ENCODE data around the gene TOM1L2. TPM values are rescaled to one million over a fixed set of nuclear protein-coding genes. Genes with fewer than 3 reads are reported as not detected.

TOM1L2 gene
- total and polyA plus RNA-seq, 2 of the 4 experiments (the other 2 are of a cell fraction) = 34.4 to 51.7 TPM

- Histone ChIP-seq H3K9me3 (ENCODE audit: control insufficient read depth, insufficient read depth, low read length) (no peaks in the 10 kb centered on the region), H3K14ac (replicated peaks; ENCODE audit: low read depth, low read length) (no peak overlapping the region), H2BK20ac (ENCODE audit: low read depth, low read length) (no peak overlapping the region), H3K4me1 (ENCODE audit: control insufficient read depth, insufficient read depth, low read length) (peaks cover 37% of the 10 kb centered on the region), H3K79me1 (ENCODE audit: low read depth in 1 of 2, low read length in 2 of 2) (peaks cover 38 to 94% of the 10 kb centered on the region in 2 experiments), H2AFZ (replicated peaks; ENCODE audit: low read length, poor library complexity) (no peak overlapping the region), H3K18ac (ENCODE audit: low read depth, low read length) (no peak overlapping the region), H4K8ac (ENCODE audit: low read depth in 2 of 2, low read length in 2 of 2) (no peak overlapping the region), H3K9ac (ENCODE audit: low read depth, low read length) (no peak overlapping the region), H2BK15ac (ENCODE audit: low read depth, low read length) (no peak overlapping the region), H3K9me1 (ENCODE audit: insufficient read depth, low read length) (peaks cover 32% of the 10 kb centered on the region), H4K91ac (ENCODE audit: insufficient read depth, low read depth, low read length) (no peak overlapping the region), H4K5ac (ENCODE audit: low read depth, low read length) (no peak overlapping the region), H4K20me1 (ENCODE audit: insufficient read depth, low read length) (peaks cover 84% of the 10 kb centered on the region), H3K4me3 (ENCODE audit: insufficient read depth, low read depth, low read length) (no peak overlapping the region), H2AK5ac (ENCODE audit: low read depth, low read length) (no peak overlapping the region), H3K23ac (ENCODE audit: low read depth, low read length) (no peak overlapping the region), H3K56ac (ENCODE audit: extremely low read depth, insufficient read depth, low read length) (no peak overlapping the region), H3K4ac (ENCODE audit: low read depth, low read length) (no peak overlapping the region), H3K27ac (ENCODE audit: insufficient read depth, low read length) (no peak overlapping the region), H2AK9ac (replicated peaks; ENCODE audit: low read depth, low read length, poor library complexity) (no peak overlapping the region), H3K27me3 (ENCODE audit: control insufficient read depth, insufficient read depth, low read length) (no peaks in the 10 kb centered on the region), H2BK120ac (ENCODE audit: low read depth, low read length) (no peak overlapping the region), H3K36me3 (ENCODE audit: control insufficient read depth, insufficient read depth, low read length) (peaks cover 12% of the 10 kb centered on the region; the same call in 1 of the 2 replicates), H3K4me2 (ENCODE audit: low read depth, low read length) (no peak overlapping the region), H2BK5ac (ENCODE audit: low read depth, low read length, poor library complexity, severe bottlenecking) (no peak overlapping the region)
- intact Hi-C loops (cut with micrococcal nuclease) = no loop called here
- in situ Hi-C loops (cut with MboI; ENCODE audit: low sequenced_read_pairs) = no loop called here
- ChIA-PET CTCF (no interaction called here), POLR2A (ENCODE audit: unreplicated experiment) (no interaction called here)
- no TSS peak for BruUV-seq (replicated peaks)
- dilution Hi-C loops (cut with HindIII; ENCODE audit: low sequenced_read_pairs, unreplicated experiment) = no loop called here
- DNase-seq (no peak), ATAC-seq (ENCODE audit: low read depth) (no peak)
- 92% methylated on average over 9 of the region's 16 CpGs; no CpG with 5 or more reads in 1 of the 2 experiments for WGBS, 2 experiments (ENCODE audit: extremely low coverage in 2 of 2, insufficient read length in 1 of 2)
- no peak for TF ChIP-seq CHD1 (IDR thresholded peaks at IDR 0.05; ENCODE audit: low read depth, low read length)
- no peak for TF ChIP-seq MXI1 (IDR thresholded peaks at IDR 0.05; ENCODE audit: borderline replicate concordance, low read depth, low read length)
- TF ChIP-seq, protein P1, sequence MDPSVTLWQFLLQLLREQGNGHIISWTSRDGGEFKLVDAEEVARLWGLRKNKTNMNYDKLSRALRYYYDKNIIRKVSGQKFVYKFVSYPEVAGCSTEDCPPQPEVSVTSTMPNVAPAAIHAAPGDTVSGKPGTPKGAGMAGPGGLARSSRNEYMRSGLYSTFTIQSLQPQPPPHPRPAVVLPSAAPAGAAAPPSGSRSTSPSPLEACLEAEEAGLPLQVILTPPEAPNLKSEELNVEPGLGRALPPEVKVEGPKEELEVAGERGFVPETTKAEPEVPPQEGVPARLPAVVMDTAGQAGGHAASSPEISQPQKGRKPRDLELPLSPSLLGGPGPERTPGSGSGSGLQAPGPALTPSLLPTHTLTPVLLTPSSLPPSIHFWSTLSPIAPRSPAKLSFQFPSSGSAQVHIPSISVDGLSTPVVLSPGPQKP (IDR thresholded peaks at IDR 0.05; ENCODE audit: borderline replicate concordance, low read depth, low read length) = no peak
- TF ChIP-seq, protein P2, sequence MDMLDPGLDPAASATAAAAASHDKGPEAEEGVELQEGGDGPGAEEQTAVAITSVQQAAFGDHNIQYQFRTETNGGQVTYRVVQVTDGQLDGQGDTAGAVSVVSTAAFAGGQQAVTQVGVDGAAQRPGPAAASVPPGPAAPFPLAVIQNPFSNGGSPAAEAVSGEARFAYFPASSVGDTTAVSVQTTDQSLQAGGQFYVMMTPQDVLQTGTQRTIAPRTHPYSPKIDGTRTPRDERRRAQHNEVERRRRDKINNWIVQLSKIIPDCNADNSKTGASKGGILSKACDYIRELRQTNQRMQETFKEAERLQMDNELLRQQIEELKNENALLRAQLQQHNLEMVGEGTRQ (IDR thresholded peaks at IDR 0.05; ENCODE audit: low read depth, low read length) = no peak
- TF ChIP-seq MAFK (IDR thresholded peaks at IDR 0.05; ENCODE audit: low read depth, low read length) = no peak
- no peak for TF ChIP-seq CEBPB (IDR thresholded peaks at IDR 0.05; ENCODE audit: low read depth, low read length)
Observed at GRCh38 chr17:17826942-17827785, 145.0 kb downstream of the TOM1L2 start.

Measured in IMR-90 (cell line).